HG02623 (cell line): ENCODE data around the gene RPP38.

Source experiments
- ATAC-seq: cut with Tn5 transposase; IDR thresholded peaks from one replicate; pipeline ENCODE4 v1.9.1; 2021; ENCODE audit warnings: moderate library complexity; ENCODE audit not compliant: unreplicated experiment

Gene RPP38

GRCh38 chr10:15149042-15149771 is 52.1 kb downstream of the RPP38 start:
- no peak for ATAC-seq

- no peak for ATAC-seq
Observed at GRCh38 chr10:15150563-15150962, 53.4 kb downstream of the RPP38 start.

- ATAC-seq = no peak
Observed at GRCh38 chr10:15152556-15152955, 55.4 kb downstream of the RPP38 start.
